Anterior cingulate cortex (tissue), 58 donors: ENCODE data around the gene RELN.

Experiments
- DNase-seq, 58 donors: peaks; one replicate each; lab custom pipeline; 2025; lab: John Stamatoyannopoulos, UW

RELN gene

GRCh38 chr7:103947026-103947655, 42.3 kb downstream of the RELN start:
- no peak for DNase-seq

GRCh38 chr7:103944230-103944900, 45.1 kb downstream of the RELN start:
- DNase-seq: no peak

GRCh38 chr7:103941976-103942375, 47.5 kb downstream of the RELN start:
- no peak for DNase-seq

GRCh38 chr7:103940382-103941268, 48.8 kb downstream of the RELN start:
- no peak for DNase-seq

GRCh38 chr7:103937680-103938079, 51.8 kb downstream of the RELN start:
- no peak for DNase-seq

- DNase-seq: no peak
Measured at GRCh38 chr7:103936558-103936957, 52.9 kb downstream of the RELN start.

GRCh38 chr7:103934508-103934907, 55.0 kb downstream of the RELN start:
- peak in 1 of 58 donors; percentile 5 for DNase-seq

GRCh38 chr7:103932389-103932788, 57.1 kb downstream of the RELN start:
- no peak for DNase-seq

GRCh38 chr7:103929901-103930311, 59.6 kb downstream of the RELN start:
- no peak for DNase-seq

GRCh38 chr7:103928581-103928980, 60.9 kb downstream of the RELN start:
- DNase-seq: no peak

- DNase-seq: no peak
Measured at GRCh38 chr7:103924184-103924583, 65.3 kb downstream of the RELN start.

GRCh38 chr7:103922407-103922806, 67.1 kb downstream of the RELN start:
- DNase-seq: no peak

GRCh38 chr7:103921692-103922091, 67.8 kb downstream of the RELN start:
- no peak for DNase-seq

GRCh38 chr7:103919272-103919868, 70.1 kb downstream of the RELN start:
- no peak for DNase-seq

GRCh38 chr7:103918631-103919271, 70.7 kb downstream of the RELN start:
- DNase-seq: no peak

- no peak for DNase-seq
Measured at GRCh38 chr7:103915680-103916357, 73.6 kb downstream of the RELN start.

GRCh38 chr7:103914147-103914899, 75.1 kb downstream of the RELN start:
- no peak for DNase-seq

GRCh38 chr7:103912891-103913605, 76.4 kb downstream of the RELN start:
- DNase-seq: no peak
